VCaP (cell line): ENCODE results near the gene OPA3.

Experiments used
- H3K27ac ChIP-seq: fragments of 450-650 bp; 2 replicates; pipeline ENCODE4 v1.5.1; 2017
- CTCF ChIP-seq: fragments of 450-650 bp; conservative IDR thresholded peaks from 2 replicates; pipeline ENCODE4 v1.5.1; 2017; ENCODE audit warnings: mild to moderate bottlenecking, moderate library complexity

Gene OPA3

DNA sequence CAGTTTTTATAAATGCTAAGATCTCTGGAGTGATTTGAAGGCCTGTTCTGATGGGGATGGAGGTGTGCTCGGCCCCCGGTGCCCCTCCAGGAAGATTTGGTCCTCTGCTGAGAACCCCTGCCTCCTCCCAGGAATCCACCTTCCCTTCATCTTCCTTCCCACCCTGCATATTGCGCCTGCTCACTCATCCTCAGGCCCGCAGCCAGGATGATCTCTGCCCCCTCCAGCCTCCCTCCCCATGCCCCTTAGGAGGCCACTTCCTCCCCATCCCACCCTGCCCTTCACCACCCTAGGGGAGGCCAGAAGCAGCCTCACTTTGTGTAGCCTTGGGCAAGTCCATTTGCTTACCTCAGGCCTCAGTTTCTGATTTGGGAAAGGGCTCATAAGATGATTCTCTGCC lies 57.6 kb downstream of the OPA3 start:
- TF ChIP-seq CTCF, result no peak
- H3K27ac ChIP-seq, result no peak overlapping the region

- no peak overlapping the region; the same call in 1 of the 2 replicates for H3K27ac ChIP-seq
- TF ChIP-seq CTCF, result no peak
Observed at GRCh38 chr19:45526143-45526542, 58.5 kb downstream of the OPA3 start.

GRCh38 chr19:45524575-45525129 lies 60.0 kb downstream of the OPA3 start:
- peak overlapping the region; percentile 35 for H3K27ac ChIP-seq
- no peak for TF ChIP-seq CTCF

DNA sequence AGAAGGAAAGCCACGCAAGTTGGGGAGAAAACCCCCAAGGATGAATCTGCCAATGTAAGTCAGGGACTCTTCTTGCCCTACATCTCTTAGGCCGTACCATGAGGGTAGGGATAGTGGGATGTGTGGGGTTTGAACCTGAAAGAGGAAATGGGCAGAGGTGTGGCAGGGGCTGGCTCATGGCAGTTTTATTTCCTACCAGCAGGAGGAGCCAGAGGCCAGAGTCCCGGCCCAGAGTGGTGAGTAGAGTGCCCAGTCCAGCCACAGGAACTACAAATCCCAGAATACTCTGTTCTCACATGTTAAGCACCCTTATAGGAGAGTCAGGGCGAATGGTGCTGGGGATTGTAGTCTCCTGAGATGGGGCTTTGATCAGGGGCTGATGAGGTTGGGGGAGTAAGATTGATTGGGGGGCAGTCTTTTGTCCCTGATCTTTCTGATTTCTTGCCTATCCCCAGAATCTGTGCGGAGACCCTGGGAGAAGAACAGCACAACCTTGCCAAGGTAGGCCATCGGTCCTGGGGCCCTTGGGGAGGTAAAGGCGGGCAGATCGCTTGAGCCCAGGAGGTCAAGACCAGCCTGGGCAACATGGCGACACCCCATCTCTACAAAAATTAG lies 60.9 kb downstream of the OPA3 start:
- H3K27ac ChIP-seq, result peak overlapping the region; percentile 35
- peak; percentile 99 for TF ChIP-seq CTCF

DNA sequence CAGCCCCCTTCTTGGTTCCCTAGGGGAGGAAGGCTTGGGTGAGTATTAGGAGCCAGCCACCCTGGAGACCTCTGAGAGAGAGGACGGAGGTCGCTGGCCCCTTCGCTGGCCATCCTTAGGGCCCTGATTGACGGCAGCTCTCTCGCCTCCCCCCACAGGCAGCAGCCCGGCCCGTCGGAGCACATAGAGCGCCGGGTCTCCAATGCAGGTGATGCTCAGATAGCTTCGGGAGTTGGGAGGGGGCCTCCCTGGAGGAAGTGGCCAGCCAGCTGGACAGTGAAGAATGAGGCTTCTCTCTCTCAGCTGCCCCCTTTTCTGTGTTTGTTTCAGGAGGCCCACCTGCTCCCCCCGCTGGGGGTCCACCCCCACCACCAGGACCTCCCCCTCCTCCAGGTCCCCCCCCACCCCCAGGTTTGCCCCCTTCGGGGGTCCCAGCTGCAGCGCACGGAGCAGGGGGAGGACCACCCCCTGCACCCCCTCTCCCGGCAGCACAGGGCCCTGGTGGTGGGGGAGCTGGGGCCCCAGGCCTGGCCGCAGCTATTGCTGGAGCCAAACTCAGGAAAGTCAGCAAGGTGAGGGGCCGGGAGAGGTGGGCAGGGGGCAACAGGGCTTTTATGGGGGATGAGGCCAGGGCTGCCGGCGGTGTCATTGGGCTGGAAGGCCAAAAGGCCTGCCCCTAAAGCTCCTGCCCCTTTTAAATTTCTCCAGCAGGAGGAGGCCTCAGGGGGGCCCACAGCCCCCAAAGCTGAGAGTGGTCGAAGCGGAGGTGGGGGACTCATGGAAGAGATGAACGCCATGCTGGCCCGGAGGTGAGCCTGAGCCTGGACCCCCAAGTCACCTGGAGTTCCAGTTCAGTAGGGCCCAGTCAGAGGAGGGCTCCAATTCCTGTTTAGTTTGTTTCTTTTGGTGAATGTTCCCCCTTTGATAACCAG lies 62.3 kb downstream of the OPA3 start:
- no peak overlapping the region for H3K27ac ChIP-seq
- TF ChIP-seq CTCF, result no peak

DNA sequence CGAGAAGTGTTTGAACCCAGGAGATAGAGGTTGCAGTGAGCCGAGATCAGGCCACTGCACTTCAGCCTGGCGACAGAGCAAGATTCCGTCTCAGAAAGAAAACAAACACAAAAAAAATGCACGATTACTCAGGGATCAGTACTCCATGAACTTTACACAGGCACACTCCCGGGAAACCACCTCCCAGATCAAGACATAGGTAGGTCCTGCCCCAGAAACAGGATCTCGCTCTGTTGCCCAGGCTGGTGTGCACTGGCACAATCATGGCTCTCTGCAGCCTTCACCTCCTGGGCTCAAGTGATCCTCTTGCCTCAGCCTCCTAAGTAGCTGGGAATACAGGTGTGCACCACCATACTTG lies 66.2 kb downstream of the OPA3 start:
- no peak overlapping the region for H3K27ac ChIP-seq
- TF ChIP-seq CTCF, result no peak

DNA sequence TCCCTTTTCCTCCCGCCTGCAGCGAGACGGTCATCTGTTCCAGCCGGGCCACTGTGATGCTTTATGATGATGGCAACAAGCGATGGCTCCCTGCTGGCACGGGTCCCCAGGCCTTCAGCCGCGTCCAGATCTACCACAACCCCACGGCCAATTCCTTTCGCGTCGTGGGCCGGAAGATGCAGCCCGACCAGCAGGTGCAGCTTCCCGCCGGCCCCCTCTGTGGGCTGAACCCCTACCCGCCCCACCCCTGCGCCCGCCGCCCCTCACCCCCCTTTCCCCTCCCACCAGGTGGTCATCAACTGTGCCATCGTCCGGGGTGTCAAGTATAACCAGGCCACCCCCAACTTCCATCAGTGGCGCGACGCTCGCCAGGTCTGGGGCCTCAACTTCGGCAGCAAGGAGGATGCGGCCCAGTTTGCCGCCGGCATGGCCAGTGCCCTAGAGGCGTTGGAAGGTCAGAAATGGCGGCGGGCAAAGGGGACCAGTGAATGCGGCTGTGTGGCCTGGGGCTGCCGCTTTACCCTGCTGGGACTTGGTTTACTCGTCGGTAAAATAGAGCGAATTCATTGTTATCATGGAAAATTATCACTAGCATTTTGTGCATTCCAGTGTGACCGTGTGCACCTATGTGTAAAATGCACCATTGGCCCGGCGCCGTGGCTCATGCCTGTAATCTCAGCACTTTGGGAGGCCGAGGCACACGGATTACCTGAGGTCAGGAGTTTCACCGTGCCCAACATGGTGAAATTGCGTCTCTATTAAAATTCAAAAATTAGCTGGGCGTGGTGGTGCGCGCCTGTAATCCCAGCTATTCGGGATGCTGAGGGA lies 66.7 kb downstream of the OPA3 start:
- H3K27ac ChIP-seq, result no peak overlapping the region
- TF ChIP-seq CTCF, result no peak
